GM18508 (cell line): ENCODE data around the gene MTHFSD.

Experiments
- ATAC-seq: cut with Tn5 transposase; IDR thresholded peaks from one replicate; pipeline ENCODE4 v1.9.1; 2021; ENCODE audit warnings: moderate number of reproducible peaks; ENCODE audit not compliant: insufficient read depth, unreplicated experiment

Gene MTHFSD

GRCh38 chr16:86515777-86516622, 39.0 kb downstream of the MTHFSD start:
- no peak for ATAC-seq

DNA sequence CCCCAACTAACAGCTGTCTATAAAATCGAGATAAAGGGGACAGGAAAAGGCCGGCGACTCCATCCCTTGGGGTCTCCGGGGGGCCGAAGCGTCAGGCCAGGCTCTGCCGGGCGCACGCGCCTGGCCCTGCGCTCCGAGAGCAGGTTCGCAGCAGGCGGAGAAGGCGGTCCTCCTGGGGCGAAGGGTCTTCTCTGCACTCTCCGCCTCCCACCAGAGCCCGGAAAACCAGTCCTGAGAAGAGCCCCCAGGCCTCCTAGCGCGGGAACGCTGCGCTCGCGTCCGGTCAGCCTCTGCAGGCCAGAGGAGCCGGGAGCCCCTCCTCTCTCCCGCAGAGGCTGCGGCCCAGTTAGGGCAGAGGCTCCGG, 39.6 kb downstream of the MTHFSD start:
- no peak for ATAC-seq

- ATAC-seq, result no peak
Measured at GRCh38 chr16:86514481-86515376, 40.3 kb downstream of the MTHFSD start.

- no peak for ATAC-seq
Measured at GRCh38 chr16:86513471-86514277, 41.4 kb downstream of the MTHFSD start.

DNA sequence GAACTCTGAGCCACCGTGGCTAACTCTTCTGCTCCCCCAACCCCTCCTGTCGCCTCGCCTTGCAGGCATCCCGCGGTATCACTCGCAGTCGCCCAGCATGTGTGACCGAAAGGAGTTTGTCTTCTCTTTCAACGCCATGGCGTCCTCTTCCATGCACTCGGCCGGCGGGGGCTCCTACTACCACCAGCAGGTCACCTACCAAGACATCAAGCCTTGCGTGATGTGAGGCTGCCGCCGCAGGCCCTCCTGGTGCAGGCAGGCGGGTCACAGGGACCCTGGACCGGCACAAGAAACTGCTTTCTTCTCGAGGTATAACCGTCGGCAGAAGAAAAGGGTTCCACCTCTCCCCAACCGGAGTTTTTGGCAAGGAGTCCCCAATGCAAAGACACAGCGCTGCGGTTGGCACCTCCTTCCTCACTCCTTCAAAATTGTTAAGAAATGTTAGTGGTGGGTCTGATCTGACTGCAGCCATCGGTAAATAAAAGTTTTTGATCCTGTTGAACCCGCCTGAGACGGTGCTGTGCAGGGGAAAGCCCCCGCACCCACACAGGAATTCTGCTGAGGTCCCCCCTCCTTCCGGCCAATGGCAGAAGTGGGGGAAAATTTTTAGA, 42.1 kb downstream of the MTHFSD start:
- no peak for ATAC-seq

DNA sequence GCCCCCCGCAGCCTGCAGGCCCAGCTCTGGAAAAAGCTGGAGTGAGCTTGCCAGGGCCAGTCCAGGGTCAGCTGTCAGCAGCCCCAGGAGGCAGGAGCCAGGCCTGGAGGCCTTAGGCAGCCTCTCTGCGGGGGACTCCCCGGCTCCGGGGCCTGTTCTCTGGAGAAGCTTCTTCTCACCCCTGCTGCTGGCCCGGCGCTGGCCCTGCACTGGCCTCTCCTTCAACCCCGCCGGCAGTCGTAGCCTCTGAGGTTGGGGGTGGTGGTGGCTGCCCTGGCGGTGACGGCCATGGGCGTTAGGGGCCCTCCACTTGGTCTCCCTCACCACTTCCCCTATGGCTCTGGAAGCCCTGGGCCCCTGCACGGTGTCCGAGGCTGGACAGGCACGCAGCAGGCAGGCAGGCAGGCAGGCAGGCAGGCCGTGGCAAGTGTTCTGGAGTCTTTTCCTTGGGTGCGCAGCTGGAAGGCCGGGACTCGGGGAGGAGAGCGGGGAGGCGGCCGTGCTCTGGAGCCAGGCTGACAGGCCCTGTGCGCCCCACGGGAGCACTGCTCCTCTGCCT, 42.7 kb downstream of the MTHFSD start:
- no peak for ATAC-seq

DNA sequence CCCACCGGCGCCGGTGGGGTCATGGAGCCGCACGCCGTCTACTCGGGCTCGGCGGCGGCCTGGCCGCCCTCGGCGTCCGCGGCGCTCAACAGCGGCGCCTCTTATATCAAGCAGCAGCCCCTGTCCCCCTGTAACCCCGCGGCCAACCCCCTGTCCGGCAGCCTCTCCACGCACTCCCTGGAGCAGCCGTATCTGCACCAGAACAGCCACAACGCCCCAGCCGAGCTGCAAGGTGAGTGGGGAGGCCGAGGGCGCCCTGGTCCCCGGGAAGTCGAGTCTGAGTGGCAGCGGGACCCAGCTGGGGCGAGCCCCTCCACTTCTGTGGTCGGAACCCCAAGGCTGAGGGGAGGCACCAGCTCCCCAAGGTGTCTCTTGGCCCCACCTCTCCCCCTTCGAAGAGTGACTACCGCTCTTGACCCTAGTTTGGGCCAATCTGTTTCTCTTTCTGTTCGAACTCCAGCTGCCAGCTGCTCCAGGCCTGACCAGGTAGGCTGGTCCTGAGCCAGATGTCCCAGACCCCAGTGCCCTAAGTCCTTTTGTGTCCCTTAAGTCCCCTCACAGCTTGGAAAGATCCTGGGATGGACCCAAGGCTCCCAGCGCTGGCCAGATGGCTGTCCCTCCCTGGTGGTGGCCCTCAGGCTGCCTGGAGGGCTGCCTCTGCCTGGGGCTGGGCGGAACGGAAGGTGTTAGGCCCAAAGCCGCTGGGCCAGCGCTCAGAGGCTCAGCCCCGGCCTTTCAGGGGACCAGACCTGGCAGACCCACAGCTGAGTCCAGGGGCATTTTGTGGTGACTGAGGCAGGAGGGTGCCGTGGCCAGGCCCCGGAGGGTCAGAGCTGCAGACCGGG, 43.5 kb downstream of the MTHFSD start:
- no peak for ATAC-seq

GRCh38 chr16:86510465-86511261, 44.4 kb downstream of the MTHFSD start, which contains the start of gene FOXF1:
TSS of gene FOXF1 (plus strand) at chr16:86510527. CDS start at chr16:86510570, 43 bp downstream.
- ATAC-seq, result no peak

DNA sequence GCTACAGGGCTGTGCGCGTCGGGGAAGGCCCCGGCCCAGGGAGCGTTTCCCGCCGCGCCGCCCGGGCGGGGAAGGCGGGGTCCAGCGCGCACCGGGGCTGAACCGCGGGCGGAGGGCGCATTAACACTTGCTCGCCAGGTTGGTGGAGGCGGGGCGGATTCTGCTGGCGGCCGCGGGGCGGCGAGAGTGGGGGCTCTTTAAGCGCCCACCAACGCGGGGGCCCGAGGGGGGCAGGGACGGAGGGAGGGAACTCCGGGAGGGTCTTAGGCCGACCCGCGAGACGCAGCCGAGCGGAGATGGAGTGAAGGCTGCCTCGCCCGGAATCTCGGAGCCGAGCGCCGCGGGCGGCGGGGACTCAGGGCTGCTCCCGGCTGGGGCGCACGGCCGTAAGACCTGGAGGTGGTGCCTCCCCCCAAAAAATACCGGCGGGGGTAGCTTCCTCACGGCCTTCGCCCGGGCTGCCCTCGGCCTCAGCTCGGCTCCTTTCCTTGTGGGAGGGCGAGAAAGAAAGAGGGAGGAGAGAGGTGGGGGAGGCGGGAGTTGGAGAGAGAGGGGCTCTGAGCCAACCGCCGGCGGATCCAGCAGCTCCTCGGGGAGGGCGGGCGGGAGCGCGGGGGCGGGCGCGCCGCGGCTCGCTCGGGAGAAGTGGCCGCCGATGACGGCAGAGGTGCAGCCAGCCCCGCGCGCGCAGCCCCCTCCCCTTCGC, 45.1 kb downstream of the MTHFSD start:
- no peak for ATAC-seq

- ATAC-seq, result no peak
Measured at GRCh38 chr16:86508947-86509758, 45.9 kb downstream of the MTHFSD start.

DNA sequence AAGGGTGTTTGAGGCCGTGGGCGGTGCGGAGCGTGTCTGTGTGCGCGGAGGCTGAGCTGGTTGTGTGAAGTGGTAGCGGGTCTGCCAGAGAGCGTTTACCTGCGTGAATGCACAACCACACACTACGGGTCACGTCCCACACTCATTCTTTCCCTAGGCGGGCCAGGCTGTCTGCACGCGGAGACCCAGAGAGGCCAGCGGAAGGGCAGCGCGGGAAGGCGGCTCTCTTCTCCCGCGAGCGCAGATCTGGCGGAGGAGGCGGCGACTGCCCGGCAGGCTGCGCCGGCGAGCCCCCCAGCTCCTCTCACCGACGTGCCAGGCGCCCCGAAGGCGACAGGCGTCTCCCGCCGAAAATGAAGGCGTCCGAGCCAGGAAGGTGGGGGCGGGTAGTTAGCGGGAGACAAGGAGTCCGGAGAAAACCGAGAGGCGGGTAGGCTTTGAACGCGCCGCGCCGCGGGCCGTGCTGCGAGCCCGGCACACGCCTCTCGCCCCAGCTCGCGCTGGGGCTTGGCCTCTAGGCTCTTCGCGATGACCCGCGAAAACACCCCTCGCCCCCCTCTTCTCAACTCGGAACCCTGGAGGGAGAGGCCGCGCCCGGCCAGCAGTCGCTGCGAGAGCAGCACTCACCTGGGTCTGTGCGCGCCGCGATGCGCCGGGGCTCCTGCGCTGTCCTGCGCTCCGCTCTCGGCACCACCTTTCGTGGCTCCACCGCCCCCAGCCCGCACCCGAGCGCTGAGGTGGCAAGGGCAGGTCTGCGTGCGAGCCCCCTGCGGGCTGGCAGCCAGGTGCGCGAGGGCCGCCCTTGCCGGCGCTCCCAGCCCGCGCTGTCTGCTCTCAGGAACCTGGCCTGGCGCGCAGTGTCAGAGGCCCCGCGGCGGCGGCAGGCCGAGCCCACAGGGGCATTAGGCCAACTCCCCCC, 46.7 kb downstream of the MTHFSD start:
- ATAC-seq, result no peak

DNA sequence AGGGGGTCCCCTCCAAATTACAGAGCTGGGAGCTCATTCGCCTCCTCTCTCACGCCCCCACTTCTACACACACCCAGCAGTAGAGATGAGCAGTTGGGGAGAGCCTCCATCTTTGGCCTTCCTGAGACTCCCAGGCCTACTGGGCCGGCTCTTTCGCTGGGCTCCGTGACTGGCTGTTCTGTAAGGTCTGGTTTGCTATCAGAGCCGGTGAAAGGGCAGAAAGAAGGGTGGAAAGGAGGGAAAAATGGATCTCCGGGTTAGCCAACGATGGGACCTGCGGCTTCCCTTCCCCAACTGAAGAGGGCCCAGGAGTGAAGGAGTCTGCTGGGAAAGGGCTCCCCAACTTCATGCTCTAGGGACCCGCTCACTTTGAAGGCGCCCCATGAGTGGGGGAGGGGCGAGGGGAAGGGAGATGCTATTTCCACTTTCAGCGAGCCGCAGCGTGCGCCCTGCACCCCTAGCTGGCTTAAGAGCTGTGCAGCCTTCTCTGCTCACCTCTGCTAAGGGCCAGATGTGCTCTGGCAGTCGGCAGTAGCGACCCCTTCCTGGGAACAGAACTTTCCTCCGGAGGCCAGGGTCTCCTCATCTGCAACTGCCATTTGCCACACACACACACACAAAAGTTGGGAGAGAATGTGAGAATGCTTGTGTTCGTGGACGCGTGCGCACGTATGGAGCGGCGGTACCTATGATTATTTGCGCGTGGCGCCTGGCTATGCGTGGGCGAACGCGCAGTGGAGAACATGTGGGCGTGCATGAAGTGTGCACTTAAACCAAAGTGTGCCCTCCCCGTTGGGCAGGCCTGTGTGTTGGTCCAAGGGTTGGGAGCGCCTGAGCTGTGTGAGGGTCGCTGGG, 47.6 kb downstream of the MTHFSD start:
- no peak for ATAC-seq

GRCh38 chr16:86505899-86506864, 48.9 kb downstream of the MTHFSD start:
- no peak for ATAC-seq
